ENCODE results near the gene DYNC1I1. TPM values are rescaled to one million over a fixed set of nuclear protein-coding genes. Genes with fewer than 3 reads are reported as not detected.
A peak's percentile ranks its signal among the peaks of the same experiment; 100 is the strongest.

The DYNC1I1 gene
- total RNA-seq, 1 experiment from 2014 or later, result 3.2 TPM

- H3K4ac ChIP-seq (ENCODE audit: low read depth, low read length), result no peak overlapping the region
- H3K27ac ChIP-seq (ENCODE audit: insufficient read length, low read depth, low read length), result no peak overlapping the region
Measured at GRCh38 chr7:95907337-95907736, 135.0 kb downstream of the DYNC1I1 start.

More at GRCh38 chr7:95907337-95907736, 135.0 kb downstream of the DYNC1I1 start:
- no peak overlapping the region for H4K8ac ChIP-seq (replicated peaks; ENCODE audit: insufficient read length, low read depth, low read length)
- DNase-seq, result no peak
- H2BK5ac ChIP-seq (ENCODE audit: insufficient read length, low read length), result no peak overlapping the region
- H4K5ac ChIP-seq (ENCODE audit: insufficient read length, low read depth, low read length), result no peak overlapping the region
- no peak overlapping the region for H4K91ac ChIP-seq (ENCODE audit: insufficient read length, low read depth, low read length)
- no peaks in the 10 kb centered on the region for H3K79me2 ChIP-seq (ENCODE audit: insufficient read depth, low read length)
- no peak overlapping the region for H2BK15ac ChIP-seq (ENCODE audit: low read depth, low read length)
- H3K14ac ChIP-seq (ENCODE audit: insufficient read depth, low read length), result no peak overlapping the region
- Mint-ChIP-seq H3K27ac (peak overlapping the region in 1 of 3 experiments; percentile 45; a peak in 3 of 7 replicates), H3K36me3 (ENCODE audit: insufficient read depth in 1 of 3, low read depth in 3 of 3) (no peaks in the 10 kb centered on the region), H3K4me1 (peaks cover 18 to 19% of the 10 kb centered on the region in 2 experiments), H3K4me3 (peak overlapping the region in 1 of 2 experiments; percentile 10; a peak in 2 of 5 replicates), H3K27me3 (ENCODE audit: low read depth) (peaks cover 2% of the 10 kb centered on the region), H3K9me3 (no peaks in the 10 kb centered on the region)
- H2BK12ac ChIP-seq (ENCODE audit: insufficient read length, low read depth, low read length), result no peak overlapping the region
- H3K4me1 ChIP-seq (ENCODE audit: insufficient read depth, low read length), result no peaks in the 10 kb centered on the region; the same call in 1 of the 2 replicates
- H3K9ac ChIP-seq (ENCODE audit: extremely low read depth, insufficient read length, low read length), result no peak overlapping the region
- H3T11ph ChIP-seq (ENCODE audit: low read length), result no peak overlapping the region
- H3K27me3 ChIP-seq (ENCODE audit: insufficient read depth, low read length), result no peaks in the 10 kb centered on the region
- no peaks in the 10 kb centered on the region for H4K20me1 ChIP-seq (ENCODE audit: control insufficient read depth, insufficient read depth, insufficient read length)
- TF ChIP-seq CTCF (conservative IDR thresholded peaks at IDR 0.05), result no peak
- H2AFZ ChIP-seq (ENCODE audit: low read length), result no peak overlapping the region
- no CpG with 5 or more reads among the region's 5 CpGs for WGBS (ENCODE audit: extremely low coverage, insufficient read length, low lambda C conversion rate)
- no peaks in the 10 kb centered on the region for H3K79me1 ChIP-seq (ENCODE audit: insufficient read depth, low read depth, low read length, poor library complexity, severe bottlenecking)
- H3K23ac ChIP-seq (ENCODE audit: insufficient read length, low read depth, low read length), result no peak overlapping the region
- no peak overlapping the region for H3K18ac ChIP-seq (ENCODE audit: insufficient read length, low read depth, low read length)
- H3K23me2 ChIP-seq (ENCODE audit: insufficient read length, low read depth, low read length, poor library complexity, severe bottlenecking), result no peaks in the 10 kb centered on the region
- H2AK5ac ChIP-seq (ENCODE audit: insufficient read length, low read length), result no peak overlapping the region
- H3K9me3 ChIP-seq (ENCODE audit: control insufficient read depth, low read depth, low read length), result no peaks in the 10 kb centered on the region
- H2BK120ac ChIP-seq (ENCODE audit: low read depth, low read length, poor library complexity, severe bottlenecking), result no peak overlapping the region
- H3K4me2 ChIP-seq (ENCODE audit: insufficient read depth, insufficient read length, low read length), result no peak overlapping the region
- H2BK20ac ChIP-seq (ENCODE audit: low read depth, low read length, poor library complexity, severe bottlenecking), result no peak overlapping the region
- H3K56ac ChIP-seq (ENCODE audit: insufficient read length, low read depth, low read length), result no peak overlapping the region
